AG04449 (cell line): Measurements from ENCODE around the gene PRKN.
"Not testable (repeated sequence)": the region's sequence is repeated elsewhere in the genome, so short reads cannot be mapped to it uniquely, and the experiment has no call there.

Experiments used
- CTCF ChIA-PET: fragments of 350-600 bp; formaldehyde crosslinking; extraction: SDS; loops from one replicate; lab custom pipeline; 2021; ENCODE audit warnings: antibody characterized with exemption; lab: Yijun Ruan, JAX
- POLR2A ChIA-PET: fragments of 400-600, 350-600 bp; formaldehyde crosslinking; extraction: SDS; loops from one replicate; lab custom pipeline; 2020; ENCODE audit warnings: antibody characterized with exemption, inconsistent platforms; lab: Yijun Ruan, JAX
- DNase-seq: peaks from one replicate; pipeline ENCODE4 v3.0.0-alpha.2; 2010; ENCODE audit warnings: low read depth, low spot score
- H3K4me3 ChIP-seq: 2 replicates; pipeline ENCODE4 v1.5.1; 2011; ENCODE audit warnings: low read depth, mild to moderate bottlenecking, control low read depth, low read length
- TF ChIP-seq, protein P1 (sequence below): IDR thresholded peaks from one replicate; pipeline ENCODE4 v1.5.1; 2011; ENCODE audit warnings: mild to moderate bottlenecking, moderate library complexity, low read length, control low read depth, inconsistent platforms; ENCODE audit not compliant: insufficient read depth; ENCODE audit errors: missing control alignments

The PRKN gene

DNA sequence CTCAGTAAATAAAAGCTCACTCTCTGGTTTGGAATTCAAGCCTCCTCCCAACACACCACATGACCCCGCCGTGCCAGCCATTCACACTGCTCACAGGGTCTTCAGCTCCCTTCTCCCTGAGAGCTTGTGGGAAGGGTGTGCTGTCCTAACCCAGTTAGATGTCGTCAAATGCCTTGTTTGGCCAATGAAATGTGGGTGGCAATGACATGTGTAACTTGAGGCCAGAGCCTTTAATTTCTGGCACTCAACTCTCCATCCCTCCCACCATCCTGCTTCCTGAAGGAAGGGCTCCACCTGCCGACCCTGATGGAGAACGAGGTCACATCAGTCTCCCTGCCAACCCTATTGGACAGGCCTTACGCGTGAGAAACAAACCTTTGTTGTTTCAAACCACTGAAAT, 1229.2 kb downstream of the PRKN start:
- H3K4me3 ChIP-seq = no peak overlapping the region
- DNase-seq = no peak
- POLR2A ChIA-PET = no interaction called here
- TF ChIP-seq, protein P1, sequence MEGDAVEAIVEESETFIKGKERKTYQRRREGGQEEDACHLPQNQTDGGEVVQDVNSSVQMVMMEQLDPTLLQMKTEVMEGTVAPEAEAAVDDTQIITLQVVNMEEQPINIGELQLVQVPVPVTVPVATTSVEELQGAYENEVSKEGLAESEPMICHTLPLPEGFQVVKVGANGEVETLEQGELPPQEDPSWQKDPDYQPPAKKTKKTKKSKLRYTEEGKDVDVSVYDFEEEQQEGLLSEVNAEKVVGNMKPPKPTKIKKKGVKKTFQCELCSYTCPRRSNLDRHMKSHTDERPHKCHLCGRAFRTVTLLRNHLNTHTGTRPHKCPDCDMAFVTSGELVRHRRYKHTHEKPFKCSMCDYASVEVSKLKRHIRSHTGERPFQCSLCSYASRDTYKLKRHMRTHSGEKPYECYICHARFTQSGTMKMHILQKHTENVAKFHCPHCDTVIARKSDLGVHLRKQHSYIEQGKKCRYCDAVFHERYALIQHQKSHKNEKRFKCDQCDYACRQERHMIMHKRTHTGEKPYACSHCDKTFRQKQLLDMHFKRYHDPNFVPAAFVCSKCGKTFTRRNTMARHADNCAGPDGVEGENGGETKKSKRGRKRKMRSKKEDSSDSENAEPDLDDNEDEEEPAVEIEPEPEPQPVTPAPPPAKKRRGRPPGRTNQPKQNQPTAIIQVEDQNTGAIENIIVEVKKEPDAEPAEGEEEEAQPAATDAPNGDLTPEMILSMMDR = peak; percentile 25
- CTCF ChIA-PET = interaction anchor here (0.7 to 4.6 kb wide), 6 partner anchors 13 to 107 kb away, joined by 3 to 39 read pairs (median 4); no protein-coding TSS in a partner anchor

- DNase-seq = no peak
- CTCF ChIA-PET = interaction anchor here (0.9 to 4.6 kb wide), 4 partner anchors 79 to 106 kb away, joined by 4 to 39 read pairs (median 10); no protein-coding TSS in a partner anchor
Measured at GRCh38 chr6:161496941-161497340, 1230.6 kb downstream of the PRKN start.

GRCh38 chr6:161496271-161496670, 1231.3 kb downstream of the PRKN start:
- DNase-seq, CTCF ChIA-PET, POLR2A ChIA-PET, H3K4me3 ChIP-seq: not testable (repeated sequence)

More at GRCh38 chr6:161496941-161497340, 1230.6 kb downstream of the PRKN start:
- POLR2A ChIA-PET = no interaction called here
- no peak overlapping the region for H3K4me3 ChIP-seq
- TF ChIP-seq, protein P1 = no peak

- ChIA-PET POLR2A (no interaction called here), CTCF (no interaction called here)
- no peak overlapping the region for H3K4me3 ChIP-seq
- TF ChIP-seq, protein P1 = no peak
- no peak for DNase-seq
Measured at GRCh38 chr6:161494566-161494965, 1233.0 kb downstream of the PRKN start.

DNA sequence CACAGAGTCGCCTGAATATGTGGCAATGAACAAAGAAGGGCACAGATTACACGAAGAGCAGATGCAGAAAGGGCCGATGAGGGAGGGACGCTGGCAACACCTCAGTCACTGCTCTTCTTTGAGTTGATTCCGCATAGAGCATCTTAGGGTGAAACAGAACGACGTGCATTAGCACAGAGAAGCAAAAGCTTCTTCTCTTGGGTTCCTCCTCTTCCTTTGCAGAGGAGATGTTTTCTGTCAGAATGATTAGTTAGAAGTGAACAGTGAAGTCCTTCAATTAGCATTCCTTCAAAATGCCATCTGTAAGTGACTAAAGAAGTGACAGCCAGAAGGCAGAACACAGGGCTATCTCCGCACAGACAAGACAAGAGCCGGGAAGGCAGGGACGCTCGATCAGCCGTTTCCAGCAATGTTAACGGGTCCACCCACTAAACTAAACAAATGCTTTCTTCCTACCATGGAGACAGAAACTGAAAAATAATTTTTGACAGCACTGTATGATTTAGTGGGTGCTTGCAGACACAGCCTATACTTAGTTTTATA, 1233.9 kb downstream of the PRKN start:
- TF ChIP-seq, protein P1 = no peak
- no peak overlapping the region for H3K4me3 ChIP-seq
- ChIA-PET CTCF (no interaction called here), POLR2A (no interaction called here)
- DNase-seq = no peak

DNA sequence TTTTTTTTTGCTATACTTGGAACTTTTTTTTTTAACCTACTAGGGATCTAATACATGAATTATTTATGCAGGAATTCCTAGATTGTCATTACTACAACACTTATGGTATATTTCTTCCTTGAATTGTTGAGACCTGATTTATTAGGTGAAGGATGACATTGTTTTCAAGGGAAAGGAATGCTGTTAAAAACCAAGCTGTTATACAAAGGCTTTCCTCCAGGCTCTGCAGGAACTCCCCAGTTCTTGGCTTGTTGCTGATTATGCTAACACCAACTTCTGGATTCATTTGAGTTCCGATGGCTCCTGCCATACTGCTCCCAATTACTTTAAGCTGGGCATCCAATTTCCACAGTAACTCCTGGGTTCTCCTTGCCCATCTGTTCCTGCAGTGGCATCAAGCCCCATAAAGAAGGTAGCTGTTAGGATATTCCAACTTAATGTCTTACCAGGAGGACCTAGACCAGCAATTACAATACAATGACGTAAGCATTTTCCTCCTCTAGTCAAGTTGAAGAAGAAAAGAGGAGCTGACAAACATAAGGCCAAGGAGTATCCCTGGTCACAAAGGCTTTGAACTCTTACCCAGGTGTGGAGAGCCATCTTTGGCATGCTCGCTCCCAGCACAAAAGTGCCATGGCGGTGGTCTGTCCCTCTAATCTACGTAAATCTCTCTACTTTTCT, 1237.8 kb downstream of the PRKN start:
- ChIA-PET CTCF (no interaction called here), POLR2A (no interaction called here)
- no peak for DNase-seq
- TF ChIP-seq, protein P1 = no peak
- H3K4me3 ChIP-seq = no peak overlapping the region
